Measurements from ENCODE around the gene MAGEB1.

The MAGEB1 gene

GRCh38 chrX:30301208-30301607 is 54.3 kb downstream of the MAGEB1 start:
- no peak for DNase-seq

Measured in CD4-positive, alpha-beta T cell treated with Interleukin-1 beta for 1 hour (primary cell).